Epithelial cell of esophagus (primary cell): ENCODE results near the gene IL15RA.
"Not testable (repeated sequence)": the region's sequence is repeated elsewhere in the genome, so short reads cannot be mapped to it uniquely, and the experiment has no call there.

Experiments used
- DNase-seq: peaks from one replicate; pipeline ENCODE4 v3.0.0; 2010; ENCODE audit warnings: low read depth
- H3K4me3 ChIP-seq: 2 replicates; pipeline ENCODE4 v1.5.1; 2011; ENCODE audit warnings: mild to moderate bottlenecking, low read length, control low read depth
- TF ChIP-seq, protein P1 (sequence below): IDR thresholded peaks from 2 replicates; pipeline ENCODE4 v1.5.1; 2011; ENCODE audit warnings: low read depth, mild to moderate bottlenecking, low read length, control low read depth, inconsistent platforms; ENCODE audit not compliant: insufficient read depth; ENCODE audit errors: missing control alignments

The IL15RA gene

DNA sequence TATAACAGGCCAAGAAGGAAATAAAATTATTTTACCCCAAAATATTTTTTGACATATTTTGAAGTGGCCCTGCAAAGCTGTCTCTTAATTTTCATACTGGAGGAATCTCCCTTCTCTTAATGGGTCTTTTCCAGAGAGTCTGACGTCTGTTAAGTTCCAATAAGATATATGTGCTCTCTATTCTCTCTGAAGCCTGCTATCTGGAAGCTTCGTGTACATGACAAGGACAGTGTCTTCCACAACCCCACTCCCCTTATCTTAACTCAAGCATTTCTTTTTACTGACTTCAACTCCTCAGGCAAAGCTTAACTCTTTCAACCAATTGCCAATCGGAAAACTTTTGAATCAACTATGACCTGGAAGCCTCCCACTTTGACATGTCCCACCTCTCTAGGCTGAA lies 29.2 kb upstream of the IL15RA start:
- DNase-seq: no peak
- TF ChIP-seq, protein P1, sequence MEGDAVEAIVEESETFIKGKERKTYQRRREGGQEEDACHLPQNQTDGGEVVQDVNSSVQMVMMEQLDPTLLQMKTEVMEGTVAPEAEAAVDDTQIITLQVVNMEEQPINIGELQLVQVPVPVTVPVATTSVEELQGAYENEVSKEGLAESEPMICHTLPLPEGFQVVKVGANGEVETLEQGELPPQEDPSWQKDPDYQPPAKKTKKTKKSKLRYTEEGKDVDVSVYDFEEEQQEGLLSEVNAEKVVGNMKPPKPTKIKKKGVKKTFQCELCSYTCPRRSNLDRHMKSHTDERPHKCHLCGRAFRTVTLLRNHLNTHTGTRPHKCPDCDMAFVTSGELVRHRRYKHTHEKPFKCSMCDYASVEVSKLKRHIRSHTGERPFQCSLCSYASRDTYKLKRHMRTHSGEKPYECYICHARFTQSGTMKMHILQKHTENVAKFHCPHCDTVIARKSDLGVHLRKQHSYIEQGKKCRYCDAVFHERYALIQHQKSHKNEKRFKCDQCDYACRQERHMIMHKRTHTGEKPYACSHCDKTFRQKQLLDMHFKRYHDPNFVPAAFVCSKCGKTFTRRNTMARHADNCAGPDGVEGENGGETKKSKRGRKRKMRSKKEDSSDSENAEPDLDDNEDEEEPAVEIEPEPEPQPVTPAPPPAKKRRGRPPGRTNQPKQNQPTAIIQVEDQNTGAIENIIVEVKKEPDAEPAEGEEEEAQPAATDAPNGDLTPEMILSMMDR: no peak

DNA sequence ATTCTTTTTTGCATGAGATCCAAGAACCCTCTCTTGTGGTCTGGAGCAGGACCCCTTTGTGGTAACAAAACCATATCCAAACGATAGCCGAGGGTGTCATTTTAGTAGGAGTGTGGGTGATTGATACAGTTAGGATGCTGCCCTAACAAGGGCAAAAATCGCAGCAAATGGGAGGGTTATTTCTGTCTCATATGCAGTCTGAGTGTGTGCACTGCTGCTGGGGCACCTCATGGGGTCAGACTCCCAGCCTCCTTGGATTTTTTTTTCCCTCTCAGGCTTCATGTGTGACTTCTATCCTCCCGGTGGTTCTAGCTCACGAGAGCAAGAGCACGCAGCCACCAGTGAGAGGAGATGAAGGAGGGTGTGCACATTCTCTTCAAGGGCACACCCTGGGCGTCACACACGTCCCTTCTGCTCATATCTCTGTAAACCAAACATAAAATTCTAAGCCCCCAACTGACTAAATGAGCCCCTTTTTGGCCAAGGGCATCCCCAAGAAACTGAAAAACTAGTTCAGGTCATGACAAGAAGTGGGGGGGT lies 28.6 kb upstream of the IL15RA start:
- TF ChIP-seq, protein P1: no peak
- H3K4me3 ChIP-seq: no peak overlapping the region
- DNase-seq: no peak

More for the DNA sequence above, 29.2 kb upstream of the IL15RA start:
- no peak overlapping the region for H3K4me3 ChIP-seq

DNA sequence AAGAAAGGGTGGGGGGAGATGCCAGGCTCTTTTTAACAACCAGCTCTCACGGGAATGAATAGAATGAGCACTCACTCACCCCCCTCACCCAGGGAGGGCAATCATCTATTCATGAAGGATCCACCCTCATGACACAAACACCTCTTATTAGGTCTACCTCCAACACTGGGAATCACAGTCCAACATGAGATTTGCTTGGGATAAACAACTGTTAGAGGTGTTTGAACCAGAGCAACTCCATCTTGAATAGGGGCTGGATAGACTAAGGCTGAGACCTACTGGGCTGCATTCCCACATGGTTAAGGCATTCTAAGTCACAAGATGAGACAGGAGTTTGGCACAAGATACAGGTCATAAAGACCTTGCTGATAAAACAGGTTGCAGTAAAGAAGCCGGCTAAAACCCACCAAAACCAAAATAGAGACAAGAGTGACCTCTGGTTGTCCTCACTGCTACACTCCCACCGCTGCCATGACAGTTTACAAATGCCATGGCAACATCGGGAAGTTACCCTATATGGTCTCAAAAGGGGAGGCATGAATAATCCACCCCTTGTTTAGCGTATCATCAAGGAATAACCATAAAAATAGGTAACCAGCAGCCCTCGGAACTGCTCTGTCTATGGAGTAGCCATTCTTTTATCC lies 27.9 kb upstream of the IL15RA start:
- H3K4me3 ChIP-seq, DNase-seq: not testable (repeated sequence)

DNA sequence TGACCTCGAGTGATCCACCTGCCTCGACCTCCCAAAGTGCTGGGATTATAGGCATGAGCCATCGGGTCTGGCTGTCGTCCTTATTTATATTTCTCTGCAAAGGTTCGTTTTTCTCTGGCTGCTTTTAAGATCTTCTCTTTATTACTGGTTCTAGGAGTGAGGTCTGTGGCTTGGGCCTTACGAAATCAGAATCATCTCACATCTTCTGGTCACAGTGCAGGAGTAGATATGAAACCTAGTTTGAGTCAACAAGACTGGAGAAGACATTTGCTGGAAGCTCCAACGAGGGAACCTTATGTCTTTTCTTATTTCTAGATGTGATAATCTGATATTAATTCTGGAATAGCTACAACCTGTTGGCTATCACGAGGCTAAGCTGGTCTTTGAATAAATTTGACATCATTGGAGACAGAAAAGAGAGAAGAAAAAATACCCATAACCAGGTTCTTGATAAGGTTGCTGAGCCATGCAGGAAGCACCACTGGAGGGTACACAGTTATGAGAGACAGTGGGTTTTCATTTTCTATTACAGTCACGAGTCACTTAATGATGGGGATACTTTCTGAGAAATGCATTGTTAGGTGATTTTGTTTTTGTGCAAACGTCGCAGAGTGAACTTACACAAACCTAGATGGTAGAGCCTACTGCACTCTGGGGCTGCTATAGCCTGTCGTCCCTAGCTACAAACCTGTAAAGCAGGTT lies 25.6 kb upstream of the IL15RA start:
- no peak for DNase-seq
- TF ChIP-seq, protein P1: no peak
- no peak overlapping the region for H3K4me3 ChIP-seq

DNA sequence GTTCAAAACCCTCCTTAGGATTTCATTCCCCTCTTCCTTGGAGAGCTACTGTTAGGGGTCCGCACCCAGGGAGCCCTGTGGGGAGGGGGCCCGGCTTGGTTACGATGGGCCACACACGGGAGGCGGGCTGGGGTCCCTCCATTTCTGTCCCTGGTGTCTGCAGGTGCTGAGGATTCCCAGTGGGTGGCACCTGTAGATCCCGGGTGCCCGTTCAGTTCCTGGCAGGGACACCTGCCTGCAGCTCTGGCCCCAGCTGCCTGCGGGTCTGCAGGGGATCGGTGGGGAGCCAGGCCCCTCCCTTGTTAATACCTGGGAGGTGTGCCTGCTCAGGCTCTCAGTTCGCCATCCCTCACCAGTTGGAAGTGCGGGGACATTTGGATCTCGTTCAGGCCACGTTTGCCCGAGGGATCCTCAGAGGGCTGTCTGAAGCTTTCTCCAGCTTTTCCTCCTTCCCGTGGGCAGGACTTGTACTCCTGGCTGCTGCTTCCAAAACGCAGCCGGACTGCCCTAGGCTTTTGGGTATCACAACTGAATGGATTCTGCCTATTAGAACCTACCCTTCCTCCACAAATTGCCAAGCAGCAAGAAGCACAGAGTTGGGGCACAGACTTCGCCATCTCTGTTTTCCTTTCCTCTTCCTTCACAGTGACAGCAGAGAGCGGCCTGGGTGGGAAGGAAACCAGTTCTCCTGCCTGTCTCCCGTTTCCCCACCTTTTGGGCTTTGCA lies 22.3 kb upstream of the IL15RA start:
- no peak overlapping the region for H3K4me3 ChIP-seq
- no peak for DNase-seq
- TF ChIP-seq, protein P1: no peak

DNA sequence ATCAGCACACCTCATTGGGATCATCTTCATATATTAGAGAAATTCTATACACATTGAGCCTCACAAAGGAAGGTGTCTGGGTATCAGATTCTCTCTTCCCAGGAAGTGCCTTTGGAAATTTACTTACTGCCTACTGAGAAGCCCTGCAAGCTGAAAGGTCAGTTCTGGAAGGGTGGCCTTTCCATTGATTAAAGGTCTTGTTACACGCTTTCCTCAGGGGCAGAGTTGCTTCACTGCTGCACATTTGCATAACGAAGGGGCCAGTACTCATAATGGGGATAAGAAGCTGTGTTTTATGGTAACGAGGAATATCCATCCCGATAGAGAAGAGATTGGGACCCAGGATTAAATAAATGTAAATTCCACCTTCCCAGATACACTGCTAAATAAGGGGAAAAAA lies 19.4 kb upstream of the IL15RA start:
- DNase-seq: no peak
- TF ChIP-seq, protein P1: no peak
- no peak overlapping the region for H3K4me3 ChIP-seq

DNA sequence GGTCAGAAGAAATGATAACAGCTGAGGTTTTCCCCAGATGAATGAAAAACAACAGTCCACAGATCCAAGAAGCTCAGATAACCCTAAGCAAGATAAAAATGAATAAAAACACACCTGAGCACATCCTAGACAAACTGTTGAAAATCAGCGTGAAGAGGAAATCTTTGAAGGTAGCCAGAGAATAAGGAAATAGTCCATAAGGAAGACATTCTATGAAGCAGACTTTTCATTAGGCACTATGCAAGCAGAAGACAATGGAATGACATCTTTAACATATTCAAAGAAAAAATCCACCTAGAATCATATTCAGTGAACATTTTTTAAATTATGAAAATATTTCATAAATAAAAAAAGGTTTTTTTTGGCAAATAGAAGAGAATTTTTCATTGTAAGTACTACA lies 15.1 kb upstream of the IL15RA start:
- TF ChIP-seq, protein P1: no peak
- H3K4me3 ChIP-seq: no peak overlapping the region
- DNase-seq: no peak
